Measurements from ENCODE around the gene C1S.
A peak's percentile ranks its signal among the peaks of the same experiment; 100 is the strongest.
"Not testable (repeated sequence)": the region's sequence is repeated elsewhere in the genome, so short reads cannot be mapped to it uniquely, and the experiment has no call there.

The C1S gene

GRCh38 chr12:7107181-7107580 is 46.7 kb downstream of the C1S start:
- DNase-seq, result not testable (repeated sequence)

DNA sequence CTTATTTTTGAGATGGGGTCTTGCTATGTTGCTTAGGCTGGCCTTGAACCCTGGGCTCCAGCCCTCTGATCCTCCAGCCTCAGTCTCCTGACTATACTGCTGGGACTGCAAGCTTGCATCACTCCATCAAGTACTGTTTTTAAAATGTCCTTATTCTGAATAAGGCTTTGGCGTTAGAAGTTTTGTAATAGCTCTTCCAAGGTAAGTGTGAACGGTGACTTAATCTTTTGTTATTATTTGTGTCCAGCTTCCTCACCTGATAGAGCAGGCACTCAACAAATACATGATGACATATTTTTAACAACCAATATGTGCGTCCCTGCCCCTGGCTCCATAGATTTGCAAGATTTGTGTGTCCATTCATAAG is 47.1 kb downstream of the C1S start:
- DNase-seq, result no peak

- peak; percentile 37 for DNase-seq
Measured at GRCh38 chr12:7108003-7108795, 47.7 kb downstream of the C1S start.

DNA sequence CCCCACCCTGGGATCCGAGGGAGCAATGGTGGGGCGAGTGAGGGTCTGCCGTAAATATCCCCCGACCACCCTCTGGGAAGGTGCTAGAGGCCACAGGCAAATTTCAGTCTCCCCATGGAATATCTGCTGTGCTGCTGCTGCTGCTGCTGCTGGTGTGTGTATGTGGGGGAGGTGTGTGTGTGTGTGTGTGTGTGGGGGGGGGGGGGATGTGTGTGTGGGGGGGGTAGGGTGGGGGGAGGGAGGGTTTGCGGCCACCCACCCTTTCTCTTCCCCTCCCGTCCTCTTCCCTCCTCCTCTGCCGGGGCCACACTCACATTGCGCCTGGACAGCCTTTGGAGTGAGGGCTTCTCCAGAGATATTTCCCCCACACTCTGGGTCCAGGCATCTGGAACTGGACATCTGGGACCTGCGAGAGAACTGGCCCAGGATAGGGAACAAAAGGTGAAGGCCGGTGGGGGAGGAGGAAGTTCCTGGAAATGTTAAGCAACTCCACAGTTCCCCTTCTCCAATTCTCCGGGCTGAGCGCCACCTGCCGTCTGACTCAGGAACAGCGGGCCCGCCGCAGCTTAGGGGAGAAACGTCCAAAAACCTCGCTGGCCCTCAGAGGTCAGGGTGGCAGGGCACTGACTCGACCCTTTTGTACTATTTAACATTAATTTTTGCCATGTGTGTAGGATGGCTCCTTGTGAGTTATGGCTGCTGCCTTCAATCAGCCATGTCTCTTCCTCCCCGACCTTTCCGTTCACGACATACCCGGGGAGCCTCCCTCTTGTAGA is 48.5 kb downstream of the C1S start, which contains the start of gene C1RL:
C1RL (minus strand) TSS at position 419 of the 776 bp plus-strand sequence; CDS start at position 385, 34 bp downstream.
- peak; percentile 47 for DNase-seq

DNA sequence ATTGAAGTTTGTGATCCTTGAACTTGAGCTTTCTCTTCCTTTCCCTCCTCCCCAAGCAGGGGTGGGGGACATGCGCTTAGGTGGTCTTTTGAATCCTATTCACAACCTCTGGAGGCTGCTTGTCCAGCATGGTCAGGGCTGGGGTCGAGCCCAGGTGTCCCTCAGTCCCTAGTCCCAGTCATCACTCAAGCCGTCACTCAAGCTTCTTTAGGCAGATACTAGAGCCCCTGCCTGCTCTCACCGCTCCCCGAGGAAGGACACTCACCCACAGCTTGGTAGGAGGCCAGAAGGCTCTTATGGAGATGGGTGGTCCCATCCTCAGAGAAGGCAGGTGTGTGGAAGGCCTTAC is 49.0 kb downstream of the C1S start:
- no peak for DNase-seq

DNA sequence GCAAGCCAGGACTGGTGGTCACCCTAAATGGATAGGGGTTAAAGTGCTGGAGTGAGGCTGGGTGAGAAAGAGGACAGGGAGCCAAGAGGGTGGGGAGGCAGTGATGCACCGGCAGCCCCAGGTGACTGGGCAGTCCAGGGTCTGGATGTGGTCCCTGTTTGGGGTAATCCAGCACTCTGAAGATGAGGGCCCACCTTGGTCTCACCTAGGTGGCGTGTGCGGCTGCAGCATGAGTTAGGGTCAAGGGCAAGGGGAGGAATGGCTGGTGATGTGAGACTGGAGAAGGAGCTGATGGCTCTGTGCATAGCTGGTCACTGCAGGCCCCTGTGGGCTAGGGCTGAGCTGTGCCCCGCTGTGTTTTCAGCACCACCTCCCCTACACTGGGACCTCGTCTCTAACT is 50.1 kb downstream of the C1S start:
- DNase-seq, result no peak

GRCh38 chr12:7112041-7112440 is 51.5 kb downstream of the C1S start:
- DNase-seq, result no peak

GRCh38 chr12:7113389-7113871 is 52.9 kb downstream of the C1S start:
- DNase-seq, result peak; percentile 4

DNA sequence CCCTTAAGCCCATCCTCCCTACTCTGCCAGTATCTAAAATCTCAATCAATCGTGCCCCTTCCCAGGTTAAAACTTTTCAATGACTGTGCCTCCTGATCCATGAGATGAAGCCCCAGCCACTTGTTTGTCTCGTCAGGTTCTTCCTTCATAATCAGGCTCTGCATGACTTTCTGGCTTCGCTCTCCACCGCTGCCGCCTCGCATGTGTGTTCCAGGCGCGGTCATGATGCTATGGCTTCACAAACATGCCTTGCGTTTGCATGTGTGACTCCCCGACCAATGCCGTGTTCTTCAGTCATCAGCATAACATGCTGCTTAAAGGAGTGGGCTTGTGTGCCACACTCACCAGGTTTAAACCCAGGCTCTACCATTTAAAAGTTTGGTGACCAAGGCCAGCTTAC is 53.5 kb downstream of the C1S start:
- no peak for DNase-seq

- no peak for DNase-seq
Measured at GRCh38 chr12:7114851-7115250, 54.3 kb downstream of the C1S start.

DNA sequence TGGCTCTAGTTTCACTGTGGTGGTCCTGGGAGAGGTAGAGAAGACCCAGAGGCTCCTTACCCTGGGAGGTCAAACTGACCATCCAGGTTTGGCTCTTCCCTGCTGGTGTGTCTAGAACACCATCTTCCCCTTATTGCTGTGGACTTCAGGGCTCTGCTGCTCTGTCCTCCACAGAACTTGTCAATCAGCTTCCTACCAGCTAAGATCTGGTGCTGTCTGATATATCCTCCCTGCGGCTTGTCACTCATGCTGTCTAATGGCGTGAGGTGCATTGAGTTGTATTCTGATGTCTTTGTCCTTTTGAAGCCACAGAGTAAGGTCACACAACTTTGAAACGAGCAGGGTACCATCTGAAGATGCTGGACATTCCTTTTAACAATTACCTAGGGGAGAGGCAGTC is 55.7 kb downstream of the C1S start:
- no peak for DNase-seq

DNA sequence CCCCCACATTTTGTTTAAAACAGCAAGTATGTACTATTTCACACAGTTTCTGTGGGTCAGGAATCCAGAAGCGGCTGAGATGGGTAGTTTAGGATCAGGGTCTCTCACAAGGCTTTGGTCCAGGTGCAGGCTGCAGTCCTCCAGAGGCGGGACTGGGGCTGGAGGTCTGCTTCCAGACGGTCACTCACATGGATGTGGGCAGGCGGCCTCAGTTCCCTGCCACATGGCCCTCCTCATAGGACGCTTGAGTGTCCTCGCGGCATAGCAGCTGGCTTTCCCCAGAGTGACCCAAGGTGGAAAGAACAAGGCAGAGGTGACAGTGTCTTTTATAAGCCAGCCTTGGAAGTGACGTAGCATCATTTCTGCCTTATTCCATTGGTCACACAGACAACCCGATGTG is 56.4 kb downstream of the C1S start:
- no peak for DNase-seq

GRCh38 chr12:7117670-7118069 is 57.2 kb downstream of the C1S start:
- no peak for DNase-seq

- DNase-seq, result no peak
Measured at GRCh38 chr12:7118881-7119280, 58.4 kb downstream of the C1S start.

GRCh38 chr12:7120166-7120565 is 59.6 kb downstream of the C1S start:
- no peak for DNase-seq

All from NCI-H1436 (cell line).